Astrocyte of the cerebellum (primary cell): ENCODE data around the gene ABCA6.
"Not testable (repeated sequence)": the region's sequence is repeated elsewhere in the genome, so short reads cannot be mapped to it uniquely, and the experiment has no call there.

ENCODE experiments used
- DNase-seq: peaks from one replicate; pipeline ENCODE4 v3.0.0-alpha.2; 2011; ENCODE audit warnings: low read depth
- H3K4me3 ChIP-seq: 2 replicates; pipeline ENCODE4 v1.5.1; 2011; ENCODE audit warnings: mild to moderate bottlenecking, low read depth, low read length, moderate library complexity
- CTCF ChIP-seq: IDR thresholded peaks from 2 replicates; pipeline ENCODE4 v1.5.1; 2012; ENCODE audit warnings: low read length, low read depth, moderate library complexity, mild to moderate bottlenecking; ENCODE audit errors: missing control alignments
- in situ Hi-C: cut with HindIII; loops from 2 replicates; pipeline ENCODE4 v1.10.0; 2017; ENCODE audit warnings: low sequenced_read_pairs

ABCA6 gene

GRCh38 chr17:69078864-69079263 lies 62.8 kb downstream of the ABCA6 start:
- H3K4me3 ChIP-seq: no peak overlapping the region
- DNase-seq: no peak
- in situ Hi-C loops: no loop called here
- no peak for TF ChIP-seq CTCF

GRCh38 chr17:69075823-69076222 lies 65.9 kb downstream of the ABCA6 start:
- H3K4me3 ChIP-seq: no peak overlapping the region
- no peak for TF ChIP-seq CTCF
- in situ Hi-C loops: no loop called here
- no peak for DNase-seq

DNA sequence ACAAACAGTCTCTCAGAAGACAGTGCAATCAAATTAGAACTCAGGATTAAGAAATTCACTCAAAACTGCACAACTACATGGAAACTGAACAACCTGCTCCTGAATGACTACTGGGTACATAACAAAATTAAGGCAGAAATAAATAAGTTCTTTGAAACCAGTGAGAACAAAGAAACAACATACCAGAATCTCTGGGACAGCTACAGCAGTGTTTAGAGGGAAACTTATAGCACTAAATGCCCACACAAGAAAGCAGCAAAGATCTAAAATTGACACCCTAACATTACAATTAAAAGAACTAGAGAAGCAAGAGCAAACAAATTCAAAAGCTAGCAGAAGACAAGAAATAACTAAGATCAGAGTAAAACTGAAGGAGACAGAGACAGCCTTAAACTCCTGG lies 68.3 kb downstream of the ABCA6 start:
- in situ Hi-C loops, DNase-seq, H3K4me3 ChIP-seq: not testable (repeated sequence)

- DNase-seq, in situ Hi-C loops, H3K4me3 ChIP-seq: not testable (repeated sequence)
Measured at GRCh38 chr17:69072803-69073256, 68.9 kb downstream of the ABCA6 start.

DNA sequence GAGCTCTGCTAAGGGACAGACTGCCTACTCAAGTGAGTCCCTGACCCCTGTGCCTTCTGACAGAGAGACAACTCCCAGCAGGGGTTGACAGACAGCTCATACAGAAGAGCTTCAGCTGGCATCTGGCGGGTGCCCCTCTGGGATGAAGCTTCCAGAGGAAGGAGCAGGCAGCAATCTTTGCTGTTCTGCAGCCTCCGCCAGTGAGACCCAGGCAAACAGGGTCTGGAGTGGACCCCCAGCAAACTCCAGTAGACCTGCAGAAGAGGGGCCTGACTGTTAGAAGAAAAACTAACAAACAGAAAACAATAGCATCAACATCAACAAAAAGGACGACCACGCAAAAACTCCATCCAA lies 70.5 kb downstream of the ABCA6 start:
- DNase-seq, H3K4me3 ChIP-seq, in situ Hi-C loops: not testable (repeated sequence)

- in situ Hi-C loops, DNase-seq, H3K4me3 ChIP-seq: not testable (repeated sequence)
Measured at GRCh38 chr17:69070378-69071232, 71.1 kb downstream of the ABCA6 start.

DNA sequence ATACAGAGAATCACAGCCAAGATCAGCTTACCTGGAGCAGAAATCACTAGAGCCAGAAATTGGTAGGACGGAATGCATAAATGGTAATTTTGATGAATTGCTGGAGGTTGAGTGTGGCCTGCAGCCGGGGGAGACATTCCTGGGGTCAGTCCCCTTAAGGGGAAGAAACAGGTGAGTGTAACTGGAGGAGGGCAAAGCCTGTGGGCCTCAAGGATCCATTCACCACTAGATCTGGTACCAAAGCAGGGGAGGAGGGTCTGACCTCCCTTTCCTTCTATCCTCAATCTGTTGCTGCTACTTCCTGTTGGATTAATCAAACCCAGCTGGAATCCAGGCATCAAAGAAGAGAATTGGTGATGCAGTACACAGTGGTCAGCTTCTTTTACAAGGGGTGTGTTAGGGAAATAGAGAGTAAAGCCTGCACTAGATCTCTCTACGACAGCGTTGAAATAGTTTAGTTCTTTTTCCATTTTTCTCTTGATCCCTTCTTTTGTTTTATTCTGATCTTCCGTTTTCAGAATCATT lies 72.4 kb downstream of the ABCA6 start:
- TF ChIP-seq CTCF: no peak
- in situ Hi-C loops: no loop called here
- no peak for DNase-seq
- no peak overlapping the region for H3K4me3 ChIP-seq

DNA sequence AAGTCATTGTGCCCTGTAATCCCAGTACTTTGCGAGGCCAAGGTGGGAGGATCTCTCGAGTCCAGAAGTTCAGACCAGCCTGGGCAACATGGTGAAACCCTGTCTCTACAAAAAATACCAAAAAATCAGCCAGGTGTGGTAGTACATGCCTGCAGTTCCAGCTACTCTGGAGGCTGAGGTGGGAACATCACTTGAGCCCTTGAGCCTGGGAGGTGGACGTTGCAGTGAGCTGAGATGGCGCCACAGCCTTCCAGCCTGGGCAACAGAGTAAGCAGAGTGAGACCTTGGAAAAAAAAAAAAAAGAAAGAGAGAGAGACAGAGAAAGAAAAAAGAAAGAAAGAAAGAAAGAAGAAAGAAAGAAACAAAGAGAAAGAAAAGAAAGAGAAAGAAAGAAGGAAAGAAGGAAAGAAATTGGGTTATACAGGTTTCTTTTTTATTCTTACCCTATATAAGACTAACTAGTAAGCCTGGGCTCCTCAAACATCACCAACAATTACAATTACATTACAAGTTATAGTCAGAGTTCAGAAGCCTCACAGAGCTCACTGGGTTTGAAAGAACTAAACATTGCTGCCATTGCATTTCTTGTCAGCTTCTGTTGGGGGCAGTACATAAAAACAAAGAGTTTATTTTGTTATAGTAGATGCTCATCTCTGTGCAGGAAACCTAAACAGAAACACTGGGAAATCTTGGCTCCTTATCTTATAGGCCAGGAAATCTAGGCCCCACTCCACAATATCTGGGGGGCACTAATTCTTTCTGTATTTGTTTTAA lies 74.2 kb downstream of the ABCA6 start:
- in situ Hi-C loops: no loop called here

More for the DNA sequence above, 74.2 kb downstream of the ABCA6 start:
- no peak for DNase-seq
- H3K4me3 ChIP-seq: no peak overlapping the region
- no peak for TF ChIP-seq CTCF
